Measurements from ENCODE around the gene NMB.
"Not testable (repeated sequence)": the region's sequence is repeated elsewhere in the genome, so short reads cannot be mapped to it uniquely, and the experiment has no call there.

NMB gene

DNA sequence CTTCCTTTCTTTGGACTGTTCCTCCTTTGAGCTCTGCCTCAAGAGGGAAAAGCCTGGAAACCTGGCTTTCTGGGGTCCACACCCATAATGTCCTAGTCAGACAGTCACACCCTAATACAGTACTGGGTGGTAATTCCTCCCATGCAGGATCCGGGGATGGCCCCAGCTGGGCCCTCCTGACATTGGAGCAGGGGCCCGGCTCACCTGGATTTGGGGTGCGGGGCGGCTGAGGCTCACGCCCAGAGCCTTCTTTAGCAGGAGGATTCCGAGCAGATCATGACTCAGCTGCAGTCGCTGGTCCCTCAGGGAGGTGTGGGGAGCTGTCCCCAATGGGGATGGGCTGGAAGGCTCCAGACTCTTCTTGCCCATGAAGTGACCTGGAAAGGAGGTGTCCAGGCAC, 1.0 kb downstream of the NMB start:
- FAIRE-seq: no peak
- DNase-seq (ENCODE audit: low spot score): no peak

DNA sequence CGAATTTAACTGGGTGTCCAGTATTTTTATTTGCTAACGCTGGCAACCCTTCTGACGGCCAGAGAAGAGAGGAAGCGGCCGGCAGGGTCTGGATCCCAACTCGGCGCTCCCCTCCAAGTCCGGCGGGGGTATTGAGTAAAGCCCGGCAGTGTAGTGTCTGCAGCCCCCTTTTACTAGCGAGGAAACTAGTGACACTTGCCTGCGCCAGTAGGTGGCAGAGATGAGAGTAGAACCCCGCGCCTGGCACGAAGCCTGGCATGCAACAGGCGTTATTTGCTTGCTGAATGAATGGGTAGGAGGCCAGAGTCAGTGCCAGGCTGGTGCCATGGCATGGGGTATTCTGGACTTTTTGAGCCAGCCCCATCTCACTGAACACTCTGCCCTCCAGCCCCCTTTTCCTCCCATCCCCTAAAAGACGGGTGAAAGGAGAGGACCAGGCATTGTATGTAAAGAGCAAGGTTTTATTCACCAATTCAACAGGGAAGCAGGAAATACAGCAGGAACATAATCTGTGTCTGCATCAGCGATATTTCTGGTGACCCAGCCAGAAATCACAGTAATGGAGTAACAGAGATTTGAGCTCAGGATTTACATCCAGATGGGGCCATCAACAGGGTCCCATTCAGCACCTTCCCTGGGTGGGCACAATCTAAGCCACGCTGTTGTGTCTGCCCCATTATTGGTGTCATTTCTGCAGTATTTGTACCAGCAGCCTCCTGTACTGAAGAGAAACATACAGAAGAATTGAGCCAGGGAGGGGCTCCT, 3.1 kb downstream of the NMB start:
- DNase-seq (ENCODE audit: low spot score): peak; percentile 84
- FAIRE-seq: no peak

DNA sequence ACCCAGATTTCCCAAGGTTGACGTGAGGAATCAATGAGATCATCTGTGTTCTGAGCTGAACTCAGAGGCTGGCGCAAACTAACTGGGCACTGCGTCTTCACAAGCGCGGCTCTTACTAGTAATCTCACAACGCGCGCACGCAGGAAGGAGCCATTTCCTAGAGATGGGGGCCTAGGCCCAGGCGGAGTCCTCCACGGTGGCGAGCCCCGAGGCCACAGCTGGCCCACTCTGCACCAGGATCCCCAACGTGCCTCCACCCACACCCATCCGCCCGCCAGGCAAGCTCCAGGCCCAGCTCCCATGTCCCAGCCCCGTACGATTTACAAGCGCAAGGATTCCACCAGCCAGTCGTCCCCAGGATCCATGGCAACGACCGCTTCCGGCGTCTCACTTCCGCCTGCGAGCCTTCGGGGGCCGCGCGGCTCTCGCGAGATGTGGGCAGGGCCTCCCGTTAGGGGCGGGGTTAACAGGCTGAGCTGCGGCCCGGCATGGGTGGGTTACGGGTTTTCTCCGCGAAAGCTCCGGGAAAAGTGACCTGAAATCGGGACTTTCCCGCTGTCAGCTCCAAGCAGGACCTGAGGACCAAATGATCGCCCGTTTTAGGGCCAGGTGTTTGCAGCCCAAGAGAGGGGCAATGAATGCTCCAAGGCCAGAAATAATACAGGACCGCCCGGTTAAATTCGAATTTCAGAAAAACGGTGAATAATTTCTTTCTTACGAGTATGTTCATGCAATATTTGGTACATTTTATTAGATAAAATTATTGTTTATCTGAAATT, 3.9 kb downstream of the NMB start, which contains the start of gene WDR73:
Gene WDR73, minus strand, starts transcription at position 374 of the 779 bp plus-strand sequence. Its CDS starts 9 bp downstream, at position 365.
- DNase-seq (ENCODE audit: low spot score): peak; percentile 96
- FAIRE-seq: no peak

DNA sequence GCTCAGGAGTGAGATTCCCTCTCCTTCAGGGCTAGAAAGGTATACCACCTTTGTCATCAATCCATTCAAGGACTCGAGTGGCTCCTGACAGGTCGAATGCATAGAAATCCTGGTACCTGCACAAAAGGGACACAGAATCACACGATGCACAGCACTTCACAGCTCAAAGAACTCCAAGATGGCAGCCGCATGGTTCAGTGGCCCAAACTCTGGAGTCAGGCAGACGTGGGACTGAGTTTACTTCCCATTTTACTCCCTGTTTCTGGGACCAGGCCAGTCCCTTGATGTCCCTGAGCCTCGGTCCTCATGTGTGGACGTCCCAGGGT, 4.5 kb downstream of the NMB start:
- DNase-seq (ENCODE audit: low spot score) (no peak), FAIRE-seq (no peak)

DNA sequence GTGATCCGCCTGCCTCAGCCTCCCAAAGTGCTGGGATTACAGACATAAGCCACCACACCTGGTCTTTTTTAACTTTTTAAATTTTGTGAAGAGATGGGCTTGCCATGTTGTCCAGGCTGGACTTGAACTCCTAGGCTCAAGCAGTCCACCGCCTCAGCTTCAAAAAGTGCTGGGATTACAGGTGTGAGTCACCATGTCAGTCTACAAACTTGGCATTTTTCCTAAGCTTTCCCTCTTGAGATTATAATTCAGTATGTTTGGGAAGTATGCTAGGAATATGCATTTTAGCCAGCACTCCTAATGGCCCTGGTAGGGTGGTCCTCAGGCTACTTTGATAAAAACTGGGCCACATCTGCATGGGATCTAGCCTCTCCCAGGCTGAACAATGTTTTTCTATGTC, 8.3 kb downstream of the NMB start:
- no peak for DNase-seq (ENCODE audit: low spot score)
- no peak for FAIRE-seq

DNA sequence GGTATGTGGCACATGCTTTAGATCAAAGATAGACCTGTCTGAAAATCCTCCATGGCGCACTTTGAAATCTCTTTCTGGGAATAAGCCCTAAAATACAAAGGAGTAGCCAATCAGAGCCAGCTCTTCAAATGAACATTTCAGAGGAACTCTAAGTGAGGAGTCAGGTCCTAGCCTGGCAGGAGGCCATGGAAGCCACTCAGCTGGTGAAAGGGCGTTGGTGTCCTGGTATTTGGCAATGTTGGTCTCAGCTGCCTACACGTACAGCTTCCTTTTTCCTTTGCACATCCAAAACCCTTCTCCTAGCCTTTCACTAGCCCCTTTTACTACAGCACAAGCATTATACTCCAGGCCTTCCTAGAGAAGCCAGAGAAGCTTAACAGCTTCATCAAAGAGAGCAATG, 9.5 kb downstream of the NMB start:
- no peak for DNase-seq (ENCODE audit: low spot score)
- FAIRE-seq: no peak

DNA sequence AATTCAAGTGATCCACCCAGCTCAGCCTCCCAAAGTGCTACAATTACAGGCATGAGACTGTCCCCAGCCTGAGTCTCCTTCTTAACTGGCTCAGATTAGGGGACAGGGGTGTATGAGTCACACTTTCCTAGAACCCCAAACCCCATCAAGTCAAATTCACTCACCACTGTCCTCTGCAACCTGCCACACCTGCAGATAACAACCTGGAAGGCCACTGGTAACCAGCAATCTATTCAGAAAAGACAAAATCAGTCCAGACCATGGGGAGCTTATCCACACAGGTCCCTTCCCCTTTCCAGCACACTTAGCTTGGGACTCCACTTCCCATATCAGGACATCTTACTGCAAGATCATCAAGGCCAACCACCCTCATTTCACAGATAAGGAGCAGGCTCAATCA, 10.3 kb downstream of the NMB start:
- DNase-seq (ENCODE audit: low spot score) (no peak), FAIRE-seq (no peak)

DNA sequence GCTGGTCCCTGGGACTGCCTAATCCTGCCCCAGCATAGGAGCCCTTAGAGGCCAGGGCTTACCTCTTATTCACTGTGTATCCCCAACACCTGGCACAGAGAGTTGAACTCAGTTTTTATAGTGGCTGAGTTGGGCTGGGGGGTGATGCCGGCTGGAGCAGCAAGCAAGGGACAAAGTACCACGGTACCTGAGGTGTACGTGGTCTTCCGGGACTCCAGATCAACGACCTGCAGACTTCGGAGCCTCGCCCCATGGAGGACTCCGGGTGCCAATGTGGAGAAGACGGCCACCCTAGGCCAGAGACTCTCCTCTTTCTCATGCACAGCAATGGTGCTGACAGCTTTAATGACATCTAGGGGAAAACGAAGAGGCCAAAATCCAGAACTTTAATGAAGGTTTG, 12.0 kb downstream of the NMB start:
- FAIRE-seq (no peak), DNase-seq (ENCODE audit: low spot score) (no peak)

DNA sequence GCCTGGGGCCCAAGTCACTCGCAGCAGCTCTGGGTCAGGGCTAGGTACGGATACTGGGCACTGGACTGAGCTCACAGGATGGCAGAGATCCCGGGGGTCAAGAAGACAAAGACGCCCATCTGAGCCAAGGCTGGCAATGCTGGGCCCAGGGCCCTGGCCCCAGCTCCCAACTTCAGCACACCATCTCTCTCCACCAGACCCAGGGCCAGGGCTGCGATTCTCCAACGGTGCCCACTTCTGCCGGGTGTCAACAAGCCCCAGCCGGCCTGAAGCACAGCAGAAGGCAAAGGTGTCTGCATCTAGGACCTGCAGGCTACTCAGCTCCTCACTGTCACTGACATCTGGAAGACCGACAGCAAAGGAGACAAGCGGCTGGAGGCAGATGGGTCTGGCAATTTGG, 12.5 kb downstream of the NMB start:
- DNase-seq (ENCODE audit: low spot score): no peak
- FAIRE-seq: no peak

DNA sequence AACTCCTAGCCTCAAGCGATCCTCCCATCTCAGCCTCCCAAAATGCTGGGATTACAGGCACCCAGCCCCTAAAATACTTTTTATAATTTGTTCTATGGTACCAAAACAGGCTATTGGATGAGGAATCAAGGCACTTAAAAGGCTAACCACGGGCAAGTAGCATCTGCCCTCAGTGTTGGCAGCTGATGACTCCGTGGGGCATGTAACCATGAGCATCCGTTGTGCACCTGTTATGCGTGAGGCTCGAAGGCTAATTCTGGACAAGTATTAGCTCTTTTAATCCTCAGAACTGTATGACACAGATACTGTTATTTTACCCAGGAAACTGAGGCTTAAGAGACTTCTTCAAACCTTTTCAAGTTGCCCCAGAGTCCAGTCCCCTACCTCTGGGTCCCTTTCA, 14.2 kb downstream of the NMB start:
- FAIRE-seq (no peak), DNase-seq (ENCODE audit: low spot score) (no peak)

DNA sequence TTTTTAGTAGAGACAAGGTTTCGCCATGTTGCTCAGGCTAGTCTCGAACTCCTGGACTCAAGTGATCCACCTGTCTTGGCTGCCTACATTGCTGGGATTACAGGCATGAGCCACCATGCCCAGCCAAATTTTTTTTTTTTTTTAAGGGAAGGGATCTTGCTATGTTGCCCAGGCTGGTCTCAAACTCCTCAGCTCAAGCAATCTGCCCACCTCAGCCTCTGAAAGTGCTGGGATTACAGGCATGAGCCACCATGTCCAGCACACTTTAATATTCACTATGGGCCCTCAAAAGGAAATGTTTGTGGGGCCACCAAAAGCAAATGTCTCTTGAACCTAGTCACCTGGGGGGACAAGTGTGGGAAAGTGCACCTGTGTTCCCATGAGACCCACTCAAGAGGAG, 15.4 kb downstream of the NMB start:
- DNase-seq (ENCODE audit: low spot score); FAIRE-seq: not testable (repeated sequence)

DNA sequence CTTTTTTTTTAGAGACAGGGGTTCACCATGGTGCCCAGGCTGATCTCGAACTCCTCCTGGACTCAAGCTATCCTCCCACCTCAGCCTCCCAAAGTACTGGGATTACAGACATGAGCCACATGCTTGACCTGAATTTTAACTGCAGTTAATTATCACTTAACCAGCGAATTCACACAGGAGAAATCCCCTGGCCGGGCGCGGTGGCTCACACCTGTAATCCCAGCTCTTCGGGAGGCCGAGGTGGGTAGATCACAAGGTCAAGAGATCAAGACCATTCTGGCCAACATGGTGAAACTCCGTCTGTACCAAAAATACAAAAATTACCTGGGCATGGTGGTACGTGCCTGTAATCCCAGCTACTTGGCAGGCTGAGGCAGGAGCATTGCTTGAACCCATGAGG, 16.1 kb downstream of the NMB start:
- not testable (repeated sequence) for FAIRE-seq; DNase-seq (ENCODE audit: low spot score)

DNA sequence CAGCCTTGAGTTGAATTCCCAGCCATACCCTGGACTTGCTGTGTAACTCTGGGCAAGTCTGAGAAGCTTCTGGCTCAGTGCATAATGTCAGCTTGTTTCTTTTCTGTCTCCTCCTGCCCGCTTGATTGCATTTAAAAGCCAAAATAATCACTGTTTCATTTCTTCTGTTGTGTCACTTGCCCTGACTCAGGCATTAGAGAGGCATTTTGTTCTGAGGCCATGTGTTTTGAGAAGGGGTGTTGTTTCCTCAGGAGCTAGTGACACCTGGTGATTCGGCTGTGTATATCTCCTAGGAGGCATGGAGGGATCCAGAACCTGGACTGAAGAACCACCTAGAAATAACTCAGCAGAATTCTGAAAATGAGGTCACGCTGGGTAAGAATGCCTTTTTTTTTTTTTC, 19.9 kb downstream of the NMB start:
- DNase-seq (ENCODE audit: low spot score) (no peak), FAIRE-seq (no peak)

DNA sequence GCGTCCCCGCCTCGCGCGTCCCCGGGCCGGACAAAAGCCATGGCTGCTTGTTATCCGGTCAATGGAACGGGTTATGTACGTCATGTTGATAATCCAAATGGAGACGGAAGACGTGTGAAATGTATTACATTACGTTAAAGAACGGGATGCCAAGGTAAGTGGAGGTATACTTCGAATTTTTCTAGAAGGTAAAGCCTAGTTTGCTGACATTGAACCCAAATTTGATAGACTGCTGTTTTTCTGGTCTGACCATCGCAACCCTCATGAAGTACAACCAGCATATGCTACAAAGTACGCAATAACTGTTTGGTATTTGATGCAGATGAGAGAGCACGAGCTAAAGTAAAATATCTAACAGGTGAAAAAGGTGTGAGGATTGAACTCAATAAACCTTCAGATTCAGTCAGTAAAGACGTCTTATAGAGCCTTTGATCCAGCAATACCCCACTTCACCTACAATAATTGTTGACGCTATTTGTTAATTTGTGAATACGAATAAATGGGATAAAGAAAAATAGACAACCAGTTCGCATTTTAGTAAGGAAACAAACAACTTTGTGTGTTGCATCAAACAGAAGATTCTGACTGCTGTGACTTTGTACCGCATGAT, 23.7 kb downstream of the NMB start:
- FAIRE-seq: no peak
- DNase-seq (ENCODE audit: low spot score): no peak

DNA sequence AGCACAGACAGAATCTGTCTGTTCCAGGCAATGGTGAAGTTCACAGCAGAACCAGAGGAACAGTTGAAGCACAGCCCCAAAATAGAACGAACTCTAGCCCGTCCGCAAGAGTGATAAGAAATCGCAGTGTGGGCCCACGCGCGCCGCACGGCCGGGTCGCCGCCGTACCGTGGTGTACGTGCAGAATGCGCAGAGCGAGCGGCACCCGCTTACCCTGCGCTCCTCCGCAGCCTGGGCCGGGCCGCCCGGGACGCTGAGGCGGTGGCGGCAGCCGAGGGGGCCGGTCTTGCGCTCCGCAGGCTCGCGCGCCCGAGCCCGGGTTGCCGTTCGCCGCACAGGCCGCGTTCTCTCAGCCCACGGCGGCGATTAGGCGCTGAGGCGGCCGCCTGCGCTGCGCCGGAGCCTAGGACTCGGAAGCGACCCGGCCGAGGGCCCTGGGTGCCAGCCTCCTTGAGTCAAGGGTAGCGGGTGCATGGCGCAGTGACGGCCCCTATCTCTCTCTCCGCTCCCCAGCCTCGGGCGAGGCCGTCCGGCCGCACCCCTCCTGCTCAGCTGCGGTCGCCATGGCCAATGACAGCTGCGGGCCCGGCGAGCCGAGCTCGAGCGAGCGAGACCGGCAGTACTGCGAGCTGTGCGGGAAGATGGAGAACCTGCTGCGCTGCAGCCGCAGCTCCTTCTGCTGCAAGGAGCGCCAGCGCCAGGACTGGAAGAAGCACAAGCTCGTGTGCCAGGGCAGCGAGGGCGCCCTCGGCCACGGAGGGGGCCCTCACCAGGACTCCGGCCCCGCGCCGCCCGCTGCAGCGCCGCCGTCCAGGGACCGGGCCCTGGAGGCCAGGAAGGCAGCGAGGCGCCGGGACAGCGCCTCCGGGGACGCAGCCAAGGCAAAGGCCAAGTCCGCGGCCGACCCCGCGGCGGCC, 24.4 kb downstream of the NMB start:
- DNase-seq (ENCODE audit: low spot score) (no peak), FAIRE-seq (no peak)

DNA sequence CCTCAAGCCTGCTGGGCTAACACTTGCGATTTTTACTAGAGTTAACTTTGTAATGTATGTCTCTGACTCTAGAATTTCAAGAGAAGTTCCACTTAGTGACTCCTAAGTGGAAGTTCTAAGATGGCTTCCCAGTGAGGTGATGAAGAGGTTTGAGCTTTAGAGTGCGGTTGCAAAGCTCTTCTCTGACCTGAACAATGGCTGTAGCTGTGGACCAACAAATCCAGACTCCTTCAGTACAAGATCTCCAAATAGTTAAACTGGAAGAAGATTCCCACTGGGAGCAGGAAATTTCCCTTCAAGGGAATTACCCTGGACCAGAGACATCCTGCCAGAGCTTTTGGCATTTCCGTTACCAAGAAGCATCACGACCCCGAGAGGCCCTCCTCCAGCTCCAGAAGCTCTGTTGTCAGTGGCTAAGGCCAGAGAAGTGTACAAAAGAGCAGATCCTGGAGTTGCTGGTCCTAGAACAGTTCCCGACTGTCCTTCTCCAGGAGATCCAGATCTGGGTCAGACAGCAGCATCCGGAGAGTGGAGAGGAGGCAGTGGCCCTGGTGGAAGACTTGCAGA, 26.2 kb downstream of the NMB start:
- DNase-seq (ENCODE audit: low spot score) (no peak), FAIRE-seq (no peak)

DNA sequence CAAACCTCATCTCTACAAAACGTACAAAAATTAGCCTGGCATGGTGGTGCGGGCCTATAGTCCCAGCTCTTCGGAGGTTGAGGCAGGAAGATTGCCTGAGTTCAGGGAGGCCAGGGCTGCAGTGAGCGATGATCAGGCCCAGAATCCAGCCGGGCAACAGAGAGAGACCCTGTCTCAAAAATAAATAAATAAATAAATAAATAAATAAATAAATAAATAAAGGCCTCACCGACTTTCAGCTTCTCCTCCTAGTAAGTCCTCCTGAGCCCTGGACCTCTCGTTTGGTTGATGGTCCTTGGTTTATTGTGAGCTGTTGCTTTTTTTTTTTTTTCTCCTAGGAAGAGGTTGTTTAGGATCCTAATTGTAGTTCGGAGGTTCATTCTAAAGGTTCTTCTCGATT, 29.0 kb downstream of the NMB start:
- FAIRE-seq: no peak
- no peak for DNase-seq (ENCODE audit: low spot score)

DNA sequence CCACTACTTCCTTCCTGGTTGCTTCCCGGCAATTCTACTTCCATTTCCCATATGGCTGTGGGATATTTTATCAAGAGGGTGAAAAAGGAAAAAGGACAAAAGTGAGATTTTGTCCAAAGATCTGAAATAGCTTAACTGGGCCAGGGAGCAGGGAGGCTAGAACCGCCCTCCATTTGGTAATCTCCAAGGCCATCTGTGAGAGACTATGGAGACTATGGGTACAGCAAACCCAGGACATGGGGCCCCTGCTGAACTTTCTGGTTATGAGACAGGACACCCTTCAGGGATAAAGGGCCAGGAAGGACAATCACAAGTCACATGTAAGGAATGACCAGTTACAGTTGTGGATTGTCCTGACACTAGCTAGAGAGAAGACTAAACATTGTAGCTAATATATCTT, 32.9 kb downstream of the NMB start:
- no peak for FAIRE-seq
- no peak for DNase-seq (ENCODE audit: low spot score)

DNA sequence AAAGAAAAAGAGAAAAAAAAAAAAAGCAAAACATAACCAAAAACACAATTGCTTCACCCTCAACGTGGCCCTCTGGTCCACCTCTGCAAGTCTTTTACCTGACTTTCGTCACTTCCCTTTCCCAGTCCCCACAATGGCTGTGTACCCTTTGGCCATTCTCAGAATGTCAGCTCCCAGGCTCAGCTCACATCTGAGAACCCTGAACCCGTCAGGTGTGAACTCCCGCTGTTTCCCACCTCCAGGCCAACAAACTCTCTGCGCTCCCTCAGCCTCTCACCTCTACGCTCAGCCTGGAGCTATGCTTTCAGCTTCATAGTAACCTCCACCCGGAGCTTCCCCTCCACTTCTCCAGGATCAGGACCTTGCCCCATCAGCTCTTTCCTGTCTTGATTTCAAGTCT, 33.6 kb downstream of the NMB start:
- no peak for FAIRE-seq
- DNase-seq (ENCODE audit: low spot score): no peak

DNA sequence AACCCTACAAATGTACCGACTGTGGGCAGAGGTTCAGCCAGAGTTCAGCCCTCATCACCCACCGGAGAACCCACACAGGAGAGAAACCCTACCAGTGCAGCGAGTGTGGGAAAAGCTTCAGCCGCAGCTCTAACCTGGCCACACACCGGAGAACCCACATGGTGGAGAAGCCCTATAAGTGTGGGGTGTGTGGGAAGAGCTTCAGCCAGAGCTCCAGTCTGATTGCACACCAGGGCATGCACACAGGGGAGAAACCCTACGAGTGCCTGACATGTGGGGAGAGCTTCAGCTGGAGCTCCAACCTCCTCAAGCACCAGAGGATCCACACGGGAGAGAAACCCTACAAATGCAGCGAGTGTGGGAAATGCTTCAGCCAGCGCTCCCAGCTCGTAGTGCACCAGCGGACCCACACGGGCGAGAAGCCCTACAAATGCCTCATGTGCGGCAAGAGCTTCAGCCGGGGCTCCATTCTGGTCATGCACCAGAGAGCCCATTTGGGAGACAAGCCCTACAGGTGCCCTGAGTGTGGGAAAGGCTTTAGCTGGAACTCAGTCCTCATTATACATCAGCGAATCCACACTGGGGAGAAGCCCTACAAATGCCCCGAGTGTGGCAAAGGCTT, 36.5 kb downstream of the NMB start:
- no peak for FAIRE-seq
- DNase-seq (ENCODE audit: low spot score): no peak

DNA sequence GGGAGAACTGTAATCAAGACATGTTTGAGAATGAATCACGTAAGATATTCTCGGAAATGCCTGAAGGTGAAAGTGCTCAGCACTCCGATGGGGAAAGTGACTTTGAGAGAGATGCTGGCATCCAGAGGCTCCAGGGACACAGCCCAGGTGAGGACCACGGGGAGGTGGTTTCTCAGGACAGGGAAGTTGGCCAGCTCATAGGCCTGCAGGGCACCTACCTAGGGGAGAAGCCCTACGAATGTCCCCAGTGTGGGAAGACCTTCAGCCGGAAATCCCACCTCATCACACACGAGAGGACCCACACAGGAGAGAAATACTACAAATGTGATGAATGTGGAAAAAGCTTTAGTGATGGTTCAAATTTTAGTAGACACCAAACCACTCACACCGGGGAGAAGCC, 37.4 kb downstream of the NMB start:
- no peak for FAIRE-seq
- no peak for DNase-seq (ENCODE audit: low spot score)

All from urothelium cell line (cell line).